PFSK-1 (cell line): ENCODE measurements around the gene CCL22.

Experiments
- FOXP2 ChIP-seq: optimal IDR thresholded peaks from 2 replicates; pipeline ENCODE3; 2011; ENCODE audit warnings: borderline replicate concordance, control low read depth, inconsistent platforms; ENCODE audit not compliant: insufficient read depth; ENCODE audit errors: extremely low read length, extremely low read depth
- POLR2AphosphoS5 ChIP-seq: IDR thresholded peaks from 2 replicates; pipeline ENCODE4 v1.6.1; 2012; ENCODE audit warnings: low read depth, mild to moderate bottlenecking, control low read depth, low read length, moderate library complexity
- REST ChIP-seq, 2 experiments: IDR thresholded peaks; 2 replicates each; pipeline versions ENCODE4 v1.6.1 to v1.8.0; 2011 to 2012; ENCODE audit warnings: low read depth in 2 of 2, low read length in 2 of 2, control low read depth in 1 of 2, inconsistent platforms in 1 of 2, mild to moderate bottlenecking in 1 of 2, moderate library complexity in 1 of 2; ENCODE audit not compliant: insufficient read depth in 1 of 2
- SIN3A ChIP-seq: IDR thresholded peaks from 2 replicates; pipeline ENCODE4 v1.6.1; 2012; ENCODE audit warnings: mild to moderate bottlenecking, low read length, moderate library complexity, borderline replicate concordance; ENCODE audit not compliant: insufficient read depth
- TAF1 ChIP-seq: IDR thresholded peaks from 2 replicates; pipeline ENCODE4 v1.6.1; 2012; ENCODE audit warnings: low read length, control low read depth, borderline replicate concordance; ENCODE audit not compliant: insufficient read depth

Gene CCL22

GRCh38 chr16:57352636-57353047 is 5.9 kb upstream of the CCL22 start:
- TF ChIP-seq TAF1 (no peak), FOXP2 (no peak), SIN3A (no peak), REST (IDR thresholded peaks at IDR 0.05; ENCODE audit: insufficient read depth in 1 of 2, low read depth in 2 of 2, low read length in 2 of 2) (no peak), POLR2AphosphoS5 (no peak)

- TF ChIP-seq FOXP2, result no peak
- no peak for TF ChIP-seq REST (IDR thresholded peaks at IDR 0.05; ENCODE audit: insufficient read depth in 1 of 2, low read depth in 2 of 2, low read length in 2 of 2)
- TF ChIP-seq POLR2AphosphoS5, result no peak
- TF ChIP-seq TAF1, result no peak
- no peak for TF ChIP-seq SIN3A
Observed at GRCh38 chr16:57354311-57354710, 4.3 kb upstream of the CCL22 start.

GRCh38 chr16:57355898-57356414 is 2.6 kb upstream of the CCL22 start:
- TF ChIP-seq FOXP2 (no peak), POLR2AphosphoS5 (no peak), SIN3A (no peak), REST (IDR thresholded peaks at IDR 0.05; ENCODE audit: insufficient read depth in 1 of 2, low read depth in 2 of 2, low read length in 2 of 2) (no peak), TAF1 (no peak)

GRCh38 chr16:57356547-57356946 is 2.0 kb upstream of the CCL22 start:
- no peak for TF ChIP-seq POLR2AphosphoS5
- no peak for TF ChIP-seq TAF1
- TF ChIP-seq SIN3A, result no peak
- TF ChIP-seq FOXP2, result no peak
- no peak for TF ChIP-seq REST (IDR thresholded peaks at IDR 0.05; ENCODE audit: insufficient read depth in 1 of 2, low read depth in 2 of 2, low read length in 2 of 2)

GRCh38 chr16:57357330-57358085 is 1.1 kb upstream of the CCL22 start:
- TF ChIP-seq TAF1 (no peak), FOXP2 (no peak), SIN3A (no peak), POLR2AphosphoS5 (no peak)
